A549 (cell line): ENCODE results near the gene ROPN1. TPM values are rescaled to one million over a fixed set of nuclear protein-coding genes. Genes with fewer than 3 reads are reported as not detected.

Experiments used
- ATAC-seq, 2 experiments: fragments of 200-7000 bp in 1 of 2; fragments of >200 bp in 1 of 2; cut with Nextera tagmentation in 1 of 2; cut with Tn5 transposase in 1 of 2; 3 replicates each; pipeline versions ENCODE4 v1.8.0 to v1.9.1; 2018 to 2020; ENCODE audit warnings: mild to moderate bottlenecking in 1 of 2, moderate library complexity in 1 of 2
- CTCF ChIA-PET: fragments of 300-600 bp; sonication (Branson Sonifier 250); formaldehyde crosslinking; extraction: SDS; loops from one replicate; lab custom pipeline; 2021; ENCODE audit warnings: antibody characterized with exemption, inconsistent platforms; lab: Yijun Ruan, JAX
- POLR2A ChIA-PET: fragments of 350-600 bp; formaldehyde crosslinking; extraction: SDS; loops from one replicate; lab custom pipeline; 2021; ENCODE audit warnings: antibody characterized with exemption, inconsistent platforms; lab: Yijun Ruan, JAX
- DNase-seq, 2 experiments: peaks; one replicate each; pipeline versions ENCODE4 v3.0.0 to v3.0.0-alpha.2; 2011 to 2016; ENCODE audit warnings: low read depth in 1 of 2, low spot score in 1 of 2
- FAIRE-seq: peaks from 2 replicates; lab custom pipeline; 2011; peaks lifted over from hg19 to GRCh38; lab: Jason Lieb, UNC
- H3K27ac ChIP-seq, 2 experiments: fragments of >200 bp; sonication (Bioruptor Twin); formaldehyde crosslinking; 3 replicates each; pipeline ENCODE4 v1.5.1; 2016 to 2017
- H3K4me1 ChIP-seq: fragments of >200 bp; sonication (Bioruptor Twin); formaldehyde crosslinking; 3 replicates; pipeline ENCODE4 v1.6.1; 2016
- H3K4me2 ChIP-seq: fragments of >200 bp; sonication (Bioruptor Twin); formaldehyde crosslinking; 3 replicates; pipeline ENCODE4 v1.6.1; 2016
- H3K4me3 ChIP-seq: fragments of >200 bp; sonication (Bioruptor Twin); formaldehyde crosslinking; 3 replicates; pipeline ENCODE4 v1.5.1; 2016
- H3K9me3 ChIP-seq: fragments of >200 bp; sonication (Bioruptor Twin); formaldehyde crosslinking; 3 replicates; pipeline ENCODE4 v1.6.1; 2016
- BCL3 ChIP-seq: fragments of >200 bp; sonication (Bioruptor Twin); formaldehyde crosslinking; IDR thresholded peaks from 3 replicates; pipeline ENCODE4 v1.6.1; 2016
- CHD4 ChIP-seq: fragments of 200-600 bp; sonication (generic); IDR thresholded peaks from 2 replicates; pipeline ENCODE4 v1.6.1; 2016; ENCODE audit warnings: antibody characterized with exemption, mild to moderate bottlenecking, borderline replicate concordance
- CTCF ChIP-seq: fragments of >200 bp; sonication (Bioruptor Twin); formaldehyde crosslinking; IDR thresholded peaks from 3 replicates; pipeline ENCODE4 v1.5.1; 2016
- ELK1 ChIP-seq: fragments of 150-350 bp; IDR thresholded peaks from 2 replicates; pipeline ENCODE4 v1.6.1; 2014; ENCODE audit warnings: low read depth, mild to moderate bottlenecking, low read length
- ESRRA ChIP-seq: fragments of 150-350 bp; IDR thresholded peaks from 2 replicates; pipeline ENCODE4 v1.6.1; 2014; ENCODE audit warnings: mild to moderate bottlenecking, low read length, borderline replicate concordance
- FOSL2 ChIP-seq, 2 experiments: fragments of 450-650 bp in 1 of 2; fragments of >200 bp in 1 of 2; sonication (Bioruptor Twin) in 1 of 2; formaldehyde crosslinking; IDR thresholded peaks; 2 replicates each; pipeline versions ENCODE4 v1.5.0 to v1.6.1; 2016 to 2020; ENCODE audit warnings: mild to moderate bottlenecking in 1 of 2, moderate library complexity in 1 of 2
- GATA3 ChIP-seq: IDR thresholded peaks from 2 replicates; pipeline ENCODE4 v1.6.1; 2012; ENCODE audit warnings: borderline replicate concordance
- HOXA7 ChIP-seq: fragments of 250-450 bp; sonication (Bioruptor Pico); IDR thresholded peaks from 2 replicates; pipeline ENCODE4 v1.5.0; 2020; ENCODE audit warnings: mild to moderate bottlenecking, moderate library complexity
- HOXB5 ChIP-seq: fragments of 250-450 bp; sonication (Bioruptor Pico); IDR thresholded peaks from 2 replicates; pipeline ENCODE4 v1.5.0; 2020; ENCODE audit warnings: mild to moderate bottlenecking, moderate library complexity
- KDM1A ChIP-seq: fragments of 200-600 bp; sonication (generic); IDR thresholded peaks from 2 replicates; pipeline ENCODE4 v1.6.1; 2016; ENCODE audit warnings: low read depth, mild to moderate bottlenecking
- MAFK ChIP-seq: fragments of 450-650 bp; IDR thresholded peaks from 2 replicates; pipeline ENCODE4 v1.6.1; 2014; ENCODE audit not compliant: partially characterized antibody
- POLR2A ChIP-seq: IDR thresholded peaks from 2 replicates; pipeline ENCODE4 v1.6.1; 2012; ENCODE audit warnings: mild to moderate bottlenecking, low read length
- RARB ChIP-seq: fragments of 250-450 bp; sonication (Bioruptor Pico); IDR thresholded peaks from 2 replicates; pipeline ENCODE4 v1.8.0; 2021; ENCODE audit warnings: mild to moderate bottlenecking, moderate library complexity
- SREBF2 ChIP-seq: fragments of 450-650 bp; IDR thresholded peaks from 2 replicates; pipeline ENCODE4 v1.6.1; 2014; ENCODE audit warnings: mild to moderate bottlenecking, moderate library complexity
- TFCP2L1 ChIP-seq: fragments of 250-450 bp; sonication (Bioruptor Pico); IDR thresholded peaks from 2 replicates; pipeline ENCODE4 v1.5.0; 2021; ENCODE audit warnings: mild to moderate bottlenecking
- ZC3H11A ChIP-seq: fragments of 450-650 bp; IDR thresholded peaks from 2 replicates; pipeline ENCODE4 v1.6.1; 2014; ENCODE audit warnings: antibody characterized with exemption, mild to moderate bottlenecking
- ZNF302 ChIP-seq: fragments of 250-450 bp; sonication (Bioruptor Pico); IDR thresholded peaks from 2 replicates; pipeline ENCODE4 v1.9.0; 2021; ENCODE audit warnings: inconsistent platforms, mild to moderate bottlenecking, moderate library complexity
- WGBS: methylation state at CpG from one replicate; pipeline ENCODE4 v1.1.6; 2017; ENCODE audit errors: missing lambda C conversion rate; 5-methylcytosine and 5-hydroxymethylcytosine counted together
- polyA plus RNA-seq, 4 experiments: library from polyadenylated mRNA; depleted of rRNA in 3 of 4; stranded (reverse); fragments of >200 nt; fragmentation: RNase III in 1 of 4; extraction: RNeasy Plus Mini Kit Qiagen cat#74134 plus additional on column Dnase treatment in 1 of 4; gene quantifications; 2 replicates in 3 of 4; 3 replicates in 1 of 4; pipeline ENCODE4 v1.2.3, GENCODE V29; 2011 to 2017
- TF ChIP-seq, protein P1 (sequence below): IDR thresholded peaks from 2 replicates; pipeline ENCODE4 v1.6.1; 2012; ENCODE audit warnings: low read depth, borderline replicate concordance
- TF ChIP-seq, protein P2 (sequence below): fragments of 250-450 bp; sonication (Bioruptor Pico); IDR thresholded peaks from 2 replicates; pipeline ENCODE4 v1.5.0; 2021; ENCODE audit warnings: mild to moderate bottlenecking, moderate library complexity, borderline replicate concordance
- TF ChIP-seq, protein P3 (sequence below): fragments of 250-450 bp; sonication (Bioruptor Pico); IDR thresholded peaks from 2 replicates; pipeline ENCODE4 v1.5.0; 2020; ENCODE audit warnings: low read depth, mild to moderate bottlenecking, moderate library complexity

ROPN1 gene
- polyA plus RNA-seq, 2 of the 4 experiments (the other 2 are of a cell fraction) = not detected

GRCh38 chr3:123951522-123952447, 40.1 kb downstream of the ROPN1 start:
- TF ChIP-seq, protein P1, sequence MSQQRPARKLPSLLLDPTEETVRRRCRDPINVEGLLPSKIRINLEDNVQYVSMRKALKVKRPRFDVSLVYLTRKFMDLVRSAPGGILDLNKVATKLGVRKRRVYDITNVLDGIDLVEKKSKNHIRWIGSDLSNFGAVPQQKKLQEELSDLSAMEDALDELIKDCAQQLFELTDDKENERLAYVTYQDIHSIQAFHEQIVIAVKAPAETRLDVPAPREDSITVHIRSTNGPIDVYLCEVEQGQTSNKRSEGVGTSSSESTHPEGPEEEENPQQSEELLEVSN = no peak
- no peak for TF ChIP-seq ZC3H11A
- no peak for TF ChIP-seq ZNF302 (CRISPR knock-in tag)
- TF ChIP-seq, protein P2, sequence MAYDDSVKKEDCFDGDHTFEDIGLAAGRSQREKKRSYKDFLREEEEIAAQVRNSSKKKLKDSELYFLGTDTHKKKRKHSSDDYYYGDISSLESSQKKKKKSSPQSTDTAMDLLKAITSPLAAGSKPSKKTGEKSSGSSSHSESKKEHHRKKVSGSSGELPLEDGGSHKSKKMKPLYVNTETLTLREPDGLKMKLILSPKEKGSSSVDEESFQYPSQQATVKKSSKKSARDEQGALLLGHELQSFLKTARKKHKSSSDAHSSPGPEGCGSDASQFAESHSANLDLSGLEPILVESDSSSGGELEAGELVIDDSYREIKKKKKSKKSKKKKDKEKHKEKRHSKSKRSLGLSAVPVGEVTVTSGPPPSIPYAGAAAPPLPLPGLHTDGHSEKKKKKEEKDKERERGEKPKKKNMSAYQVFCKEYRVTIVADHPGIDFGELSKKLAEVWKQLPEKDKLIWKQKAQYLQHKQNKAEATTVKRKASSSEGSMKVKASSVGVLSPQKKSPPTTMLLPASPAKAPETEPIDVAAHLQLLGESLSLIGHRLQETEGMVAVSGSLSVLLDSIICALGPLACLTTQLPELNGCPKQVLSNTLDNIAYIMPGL (CRISPR knock-in tag) = no peak
- no peak for TF ChIP-seq SREBF2
- no peak for TF ChIP-seq KDM1A
- TF ChIP-seq, protein P3, sequence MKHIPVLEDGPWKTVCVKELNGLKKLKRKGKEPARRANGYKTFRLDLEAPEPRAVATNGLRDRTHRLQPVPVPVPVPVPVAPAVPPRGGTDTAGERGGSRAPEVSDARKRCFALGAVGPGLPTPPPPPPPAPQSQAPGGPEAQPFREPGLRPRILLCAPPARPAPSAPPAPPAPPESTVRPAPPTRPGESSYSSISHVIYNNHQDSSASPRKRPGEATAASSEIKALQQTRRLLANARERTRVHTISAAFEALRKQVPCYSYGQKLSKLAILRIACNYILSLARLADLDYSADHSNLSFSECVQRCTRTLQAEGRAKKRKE = no peak
- no peak for TF ChIP-seq POLR2A
- no peak for TF ChIP-seq MAFK
- no peak for TF ChIP-seq BCL3
- TF ChIP-seq HOXA7 (CRISPR knock-in tag) = no peak
- no peak for TF ChIP-seq RARB (CRISPR knock-in tag)
- TF ChIP-seq, all 56 proteins: peak for 0
- Histone ChIP-seq H3K9me3 (no peaks in the 10 kb centered on the region), H3K4me3 (no peak overlapping the region), H3K4me2 (no peak overlapping the region), H3K4me1 (no peaks in the 10 kb centered on the region), H3K27ac (no peak overlapping the region)
- ChIA-PET CTCF (interaction anchor here (1.2 to 1.3 kb wide), 2 partner anchors 11 to 228 kb away, joined by 3 read pairs; no protein-coding TSS in a partner anchor), POLR2A (no interaction called here)
- peak; percentile 32 for FAIRE-seq
- no peak for ATAC-seq
- WGBS = 86% methylated on average over 6 of the region's 6 CpGs
- no peak for DNase-seq

- CTCF ChIA-PET = no interaction called here
- H3K27ac ChIP-seq = no peak overlapping the region
- H3K4me2 ChIP-seq = no peak overlapping the region
Observed at GRCh38 chr3:123949641-123950040, 42.3 kb downstream of the ROPN1 start.

GRCh38 chr3:123948449-123948848, 43.5 kb downstream of the ROPN1 start:
- no peak overlapping the region for H3K4me2 ChIP-seq
- TF ChIP-seq CTCF (no peak), RARB (CRISPR knock-in tag) (no peak), POLR2A (no peak), BCL3 (no peak), TFCP2L1 (no peak), CHD4 (no peak), HOXB5 (CRISPR knock-in tag) (no peak), ELK1 (no peak), SREBF2 (no peak), ESRRA (no peak), FOSL2 (IDR thresholded peaks at IDR 0.05) (no peak), FOSL2 (CRISPR knock-in tag; IDR thresholded peaks at IDR 0.05) (no peak)
- TF ChIP-seq, protein P2 (CRISPR knock-in tag) = no peak

More at GRCh38 chr3:123949641-123950040, 42.3 kb downstream of the ROPN1 start:
- POLR2A ChIA-PET = no interaction called here
- FAIRE-seq (no peak), DNase-seq (no peak), ATAC-seq (no peak)
- no peaks in the 10 kb centered on the region for H3K9me3 ChIP-seq
- TF ChIP-seq GATA3 = no peak
- H3K4me1 ChIP-seq = no peaks in the 10 kb centered on the region
- WGBS = 95% methylated on average over 2 of the region's 2 CpGs
- H3K4me3 ChIP-seq = no peak overlapping the region

More at GRCh38 chr3:123948449-123948848, 43.5 kb downstream of the ROPN1 start:
- ChIA-PET POLR2A (no interaction called here), CTCF (no interaction called here)
- no peak for ATAC-seq
- no peak overlapping the region for H3K27ac ChIP-seq
- H3K4me3 ChIP-seq = no peak overlapping the region
- H3K9me3 ChIP-seq = no peaks in the 10 kb centered on the region
- no peak for DNase-seq
- H3K4me1 ChIP-seq = no peaks in the 10 kb centered on the region
- WGBS = 95% methylated on average over 9 of the region's 9 CpGs
- no peak for FAIRE-seq
